HepG2 (cell line): ENCODE results near the gene SLC9A5. TPM values are rescaled to one million over a fixed set of nuclear protein-coding genes. Genes with fewer than 3 reads are reported as not detected.
A peak's percentile ranks its signal among the peaks of the same experiment; 100 is the strongest.

Source experiments
- CAMTA2 ChIP-seq: sonication (generic); formaldehyde crosslinking; IDR thresholded peaks from 2 replicates; pipeline ENCODE4 v1.4.0; 2020; ENCODE audit warnings: mild to moderate bottlenecking, missing genetic modification reagents, borderline replicate concordance
- ETV5 ChIP-seq: IDR thresholded peaks from 2 replicates; pipeline ENCODE4 v1.6.1; 2018; ENCODE audit warnings: missing biosample characterization, missing genetic modification reagents, inconsistent platforms, borderline replicate concordance
- HNRNPL ChIP-seq: fragments of 200-400 bp; formaldehyde crosslinking; IDR thresholded peaks from 2 replicates; pipeline ENCODE4 v1.6.1; 2017; ENCODE audit warnings: mild to moderate bottlenecking, low read depth, low read length
- ZNF292 ChIP-seq: sonication (generic); formaldehyde crosslinking; IDR thresholded peaks from 2 replicates; pipeline ENCODE4 v1.8.1; 2022; ENCODE audit warnings: mild to moderate bottlenecking, low read depth, missing genetic modification reagents, borderline replicate concordance
- ZNF607 ChIP-seq: sonication (generic); formaldehyde crosslinking; IDR thresholded peaks from 2 replicates; pipeline ENCODE4 v1.5.1; 2020; ENCODE audit warnings: missing genetic modification reagents, mild to moderate bottlenecking, borderline replicate concordance
- ZNF749 ChIP-seq: sonication (generic); formaldehyde crosslinking; IDR thresholded peaks from 2 replicates; pipeline ENCODE4 v1.8.0; 2022; ENCODE audit warnings: mild to moderate bottlenecking, missing genetic modification reagents, moderate library complexity, borderline replicate concordance
- ZNF775 ChIP-seq: sonication (generic); formaldehyde crosslinking; IDR thresholded peaks from 2 replicates; pipeline ENCODE4 v1.4.0; 2020; ENCODE audit warnings: missing genetic modification reagents, mild to moderate bottlenecking, moderate library complexity, borderline replicate concordance
- ZNF781 ChIP-seq: sonication (generic); formaldehyde crosslinking; IDR thresholded peaks from 2 replicates; pipeline ENCODE4 v1.5.1; 2020; ENCODE audit warnings: borderline replicate concordance, mild to moderate bottlenecking, missing genetic modification reagents; ENCODE audit errors: not compliant biosample characterization
- ZNF891 ChIP-seq: sonication (generic); formaldehyde crosslinking; IDR thresholded peaks from 2 replicates; pipeline ENCODE4 v1.5.0; 2020; ENCODE audit warnings: mild to moderate bottlenecking, missing genetic modification reagents
- polyA plus RNA-seq, 8 experiments: library from polyadenylated mRNA; depleted of rRNA in 3 of 8; stranded (reverse) in 7 of 8; unstranded in 1 of 8; fragments of >200 nt; fragmentation: Illumina TruSeq in 4 of 8; extraction: Trizol in 4 of 8; gene quantifications; 2 replicates each; pipeline versions ENCODE4 v1.2.1 to v1.2.3, GENCODE V29; 2011 to 2016; ENCODE audit warnings: low read depth in 4 of 8, missing spikeins in 1 of 8, mixed read lengths in 1 of 8; ENCODE audit not compliant: insufficient read depth in 1 of 8
- total RNA-seq, 5 experiments: library from RNA; depleted of rRNA; stranded (reverse); fragments of >200 nt; fragmentation: Illumina TruSeq; extraction: Trizol; gene quantifications; 2 replicates each; pipeline ENCODE4 v1.2.3, GENCODE V29; 2016; ENCODE audit warnings: low read depth in 1 of 5
- TF ChIP-seq, protein P1 (sequence below): sonication (generic); formaldehyde crosslinking; IDR thresholded peaks from 2 replicates; pipeline ENCODE4 v1.4.0; 2020; ENCODE audit warnings: mild to moderate bottlenecking, missing genetic modification reagents
- TF ChIP-seq, protein P2 (sequence below): sonication (generic); formaldehyde crosslinking; IDR thresholded peaks from 2 replicates; pipeline ENCODE4 v1.4.0; 2020; ENCODE audit warnings: missing genetic modification reagents
- TF ChIP-seq, protein P3 (sequence below), 2 experiments: fragments of 450-650 bp in 1 of 2; sonication (generic) in 1 of 2; formaldehyde crosslinking in 1 of 2; IDR thresholded peaks; 2 replicates each; pipeline versions ENCODE4 v1.6.1 to v1.8.0; 2016 to 2022; ENCODE audit warnings: antibody characterized with exemption in 1 of 2, mild to moderate bottlenecking in 1 of 2, missing genetic modification reagents in 1 of 2

The SLC9A5 gene
- total and polyA plus RNA-seq, 2 of the 13 experiments (the other 11 are each of a cell fraction or from before 2014, with no cell fraction given): 0.58 to 1.4 TPM

DNA sequence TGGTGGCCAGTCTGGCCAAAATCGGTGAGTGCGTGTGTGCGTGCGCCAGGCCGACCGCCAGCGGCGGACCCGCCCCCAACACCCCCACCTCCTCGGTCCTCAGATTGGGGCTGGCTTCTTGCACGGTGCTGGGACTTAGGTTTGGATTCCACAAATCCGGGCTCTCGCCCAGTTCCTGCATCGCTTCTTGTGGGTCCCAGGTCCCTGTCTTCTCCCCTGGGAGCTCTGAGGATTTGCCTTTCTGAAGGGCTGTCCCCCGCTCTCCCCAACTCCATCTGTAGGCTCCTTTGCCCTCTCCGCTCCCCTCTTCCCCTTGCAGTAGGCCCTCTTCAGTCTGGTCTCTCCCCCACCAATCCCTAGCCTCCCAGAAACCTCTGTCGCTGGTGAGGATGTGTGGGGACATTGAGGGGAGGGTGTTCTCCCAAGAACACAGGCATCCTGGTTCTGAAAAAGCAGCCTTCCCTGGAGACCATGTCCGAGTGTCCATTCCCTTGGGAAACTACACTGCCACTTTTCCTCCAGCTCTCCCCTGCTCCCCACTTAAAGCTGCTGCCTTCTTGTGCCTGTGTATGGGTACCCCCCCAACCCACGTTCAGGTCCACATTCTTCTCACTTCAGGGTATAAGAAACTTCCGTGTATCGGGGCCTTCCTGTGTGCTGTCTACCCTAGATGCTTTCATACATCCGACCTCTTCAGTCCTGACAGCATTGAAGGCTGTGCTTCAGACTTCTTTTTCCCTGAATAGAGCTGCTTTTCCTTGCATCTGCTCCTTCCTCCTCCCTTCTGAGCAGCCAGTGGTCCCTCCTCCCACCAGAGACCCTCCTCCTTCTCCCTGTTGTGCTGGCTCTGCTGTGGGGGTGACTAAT, 632 bp downstream of the SLC9A5 start (continued):
- TF ChIP-seq, protein P1, sequence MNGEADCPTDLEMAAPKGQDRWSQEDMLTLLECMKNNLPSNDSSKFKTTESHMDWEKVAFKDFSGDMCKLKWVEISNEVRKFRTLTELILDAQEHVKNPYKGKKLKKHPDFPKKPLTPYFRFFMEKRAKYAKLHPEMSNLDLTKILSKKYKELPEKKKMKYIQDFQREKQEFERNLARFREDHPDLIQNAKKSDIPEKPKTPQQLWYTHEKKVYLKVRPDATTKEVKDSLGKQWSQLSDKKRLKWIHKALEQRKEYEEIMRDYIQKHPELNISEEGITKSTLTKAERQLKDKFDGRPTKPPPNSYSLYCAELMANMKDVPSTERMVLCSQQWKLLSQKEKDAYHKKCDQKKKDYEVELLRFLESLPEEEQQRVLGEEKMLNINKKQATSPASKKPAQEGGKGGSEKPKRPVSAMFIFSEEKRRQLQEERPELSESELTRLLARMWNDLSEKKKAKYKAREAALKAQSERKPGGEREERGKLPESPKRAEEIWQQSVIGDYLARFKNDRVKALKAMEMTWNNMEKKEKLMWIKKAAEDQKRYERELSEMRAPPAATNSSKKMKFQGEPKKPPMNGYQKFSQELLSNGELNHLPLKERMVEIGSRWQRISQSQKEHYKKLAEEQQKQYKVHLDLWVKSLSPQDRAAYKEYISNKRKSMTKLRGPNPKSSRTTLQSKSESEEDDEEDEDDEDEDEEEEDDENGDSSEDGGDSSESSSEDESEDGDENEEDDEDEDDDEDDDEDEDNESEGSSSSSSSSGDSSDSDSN (CRISPR knock-in tag): peak; percentile 8; the same call in 1 of the 2 replicates
- TF ChIP-seq CAMTA2 (CRISPR knock-in tag) (no peak), ZNF891 (CRISPR knock-in tag) (0 out of 2 replicates have a peak, but pooled peaks have one; percentile 49), ZNF749 (CRISPR knock-in tag) (0 out of 2 replicates have a peak, but pooled peaks have one; percentile 30), ZNF781 (CRISPR knock-in tag) (peak; percentile 45), ZNF775 (CRISPR knock-in tag) (no peak), ETV5 (0 out of 2 replicates have a peak, but pooled peaks have one; percentile 10), ZNF292 (CRISPR knock-in tag) (0 out of 2 replicates have a peak, but pooled peaks have one; percentile 18), HNRNPL (0 out of 2 replicates have a peak, but pooled peaks have one; percentile 30), ZNF607 (CRISPR knock-in tag) (peak; percentile 27; the same call in 1 of the 2 replicates)
- TF ChIP-seq, protein P2, sequence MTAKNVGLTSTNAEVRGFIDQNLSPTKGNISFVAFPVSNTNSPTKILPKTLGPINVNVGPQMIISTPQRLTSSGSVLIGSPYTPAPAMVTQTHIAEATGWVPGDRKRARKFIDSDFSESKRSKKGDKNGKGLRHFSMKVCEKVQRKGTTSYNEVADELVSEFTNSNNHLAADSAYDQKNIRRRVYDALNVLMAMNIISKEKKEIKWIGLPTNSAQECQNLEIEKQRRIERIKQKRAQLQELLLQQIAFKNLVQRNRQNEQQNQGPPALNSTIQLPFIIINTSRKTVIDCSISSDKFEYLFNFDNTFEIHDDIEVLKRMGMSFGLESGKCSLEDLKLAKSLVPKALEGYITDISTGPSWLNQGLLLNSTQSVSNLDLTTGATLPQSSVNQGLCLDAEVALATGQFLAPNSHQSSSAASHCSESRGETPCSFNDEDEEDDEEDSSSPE (CRISPR knock-in tag): no peak
- TF ChIP-seq, protein P3, sequence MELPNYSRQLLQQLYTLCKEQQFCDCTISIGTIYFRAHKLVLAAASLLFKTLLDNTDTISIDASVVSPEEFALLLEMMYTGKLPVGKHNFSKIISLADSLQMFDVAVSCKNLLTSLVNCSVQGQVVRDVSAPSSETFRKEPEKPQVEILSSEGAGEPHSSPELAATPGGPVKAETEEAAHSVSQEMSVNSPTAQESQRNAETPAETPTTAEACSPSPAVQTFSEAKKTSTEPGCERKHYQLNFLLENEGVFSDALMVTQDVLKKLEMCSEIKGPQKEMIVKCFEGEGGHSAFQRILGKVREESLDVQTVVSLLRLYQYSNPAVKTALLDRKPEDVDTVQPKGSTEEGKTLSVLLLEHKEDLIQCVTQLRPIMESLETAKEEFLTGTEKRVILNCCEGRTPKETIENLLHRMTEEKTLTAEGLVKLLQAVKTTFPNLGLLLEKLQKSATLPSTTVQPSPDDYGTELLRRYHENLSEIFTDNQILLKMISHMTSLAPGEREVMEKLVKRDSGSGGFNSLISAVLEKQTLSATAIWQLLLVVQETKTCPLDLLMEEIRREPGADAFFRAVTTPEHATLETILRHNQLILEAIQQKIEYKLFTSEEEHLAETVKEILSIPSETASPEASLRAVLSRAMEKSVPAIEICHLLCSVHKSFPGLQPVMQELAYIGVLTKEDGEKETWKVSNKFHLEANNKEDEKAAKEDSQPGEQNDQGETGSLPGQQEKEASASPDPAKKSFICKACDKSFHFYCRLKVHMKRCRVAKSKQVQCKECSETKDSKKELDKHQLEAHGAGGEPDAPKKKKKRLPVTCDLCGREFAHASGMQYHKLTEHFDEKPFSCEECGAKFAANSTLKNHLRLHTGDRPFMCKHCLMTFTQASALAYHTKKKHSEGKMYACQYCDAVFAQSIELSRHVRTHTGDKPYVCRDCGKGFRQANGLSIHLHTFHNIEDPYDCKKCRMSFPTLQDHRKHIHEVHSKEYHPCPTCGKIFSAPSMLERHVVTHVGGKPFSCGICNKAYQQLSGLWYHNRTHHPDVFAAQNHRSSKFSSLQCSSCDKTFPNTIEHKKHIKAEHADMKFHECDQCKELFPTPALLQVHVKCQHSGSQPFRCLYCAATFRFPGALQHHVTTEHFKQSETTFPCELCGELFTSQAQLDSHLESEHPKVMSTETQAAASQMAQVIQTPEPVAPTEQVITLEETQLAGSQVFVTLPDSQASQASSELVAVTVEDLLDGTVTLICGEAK (IDR thresholded peaks at IDR 0.05): no peak
- TF ChIP-seq, protein P3 (CRISPR knock-in tag; IDR thresholded peaks at IDR 0.05): 0 out of 2 replicates have a peak, but pooled peaks have one; percentile 13
